Stomach (tissue), 9 donors: ENCODE results near the gene ARID1B. TPM values are rescaled to one million over a fixed set of nuclear protein-coding genes. Genes with fewer than 3 reads are reported as not detected.

Experiments used
- DNase-seq, 2 donors: peaks; one replicate each; pipeline versions ENCODE4 v3.0.0 to v3.0.0-alpha.2; 2013 to 2019
- H3K27ac ChIP-seq, 5 donors: fragments of 200-600 bp in 4 of 5; sonication (generic) in 4 of 5; one replicate each; pipeline ENCODE4 v1.5.1; 2013 to 2019; ENCODE audit warnings: mild to moderate bottlenecking in 1 of 5, moderate library complexity in 1 of 5
- H3K27me3 ChIP-seq, 3 donors: fragments of 200-600 bp; sonication (generic); one replicate each; pipeline ENCODE4 v1.5.1; 2017 to 2019; ENCODE audit warnings: mixed run types in 1 of 3
- H3K36me3 ChIP-seq, 4 donors: fragments of 200-600 bp; sonication (generic); 1 replicate in 3 of 4; 2 replicates in 1 of 4; pipeline ENCODE4 v1.5.1; 2016 to 2019
- H3K4me1 ChIP-seq, 4 donors: fragments of 200-600 bp; sonication (generic); one replicate each; pipeline ENCODE4 v1.5.1; 2016 to 2019
- H3K4me3 ChIP-seq, 4 donors: fragments of 200-600 bp; sonication (generic) in 3 of 4; one replicate each; pipeline ENCODE4 v1.5.1; 2016 to 2019; ENCODE audit warnings: mild to moderate bottlenecking in 1 of 4
- H3K9me3 ChIP-seq, 4 donors: fragments of 200-600 bp; sonication (generic); one replicate each; pipeline ENCODE4 v1.5.1; 2016 to 2019
- EP300 ChIP-seq: sonication (generic); formaldehyde crosslinking; IDR thresholded peaks from one replicate; pipeline ENCODE4 v1.6.1; 2017; ENCODE audit warnings: antibody characterized with exemption
- POLR2A ChIP-seq, 4 donors: fragments of 450-650 bp; IDR thresholded peaks; one replicate each; pipeline ENCODE4 v1.6.1; 2016; ENCODE audit warnings: antibody characterized with exemption in 4 of 4, control low read depth in 2 of 4, mild to moderate bottlenecking in 1 of 4, moderate library complexity in 1 of 4
- POLR2AphosphoS5 ChIP-seq, 3 donors: sonication (generic); formaldehyde crosslinking; IDR thresholded peaks; one replicate each; pipeline ENCODE4 v1.6.1; 2016; ENCODE audit warnings: antibody characterized with exemption in 3 of 3
- WGBS, 5 donors: extraction: QIAGEN DNeasy Blood & Tissue Kit in 3 of 5; methylation state at CpG; one replicate each; pipeline versions ENCODE4 v1.1.5 to v1.1.7; 2013 to 2018; 5-methylcytosine and 5-hydroxymethylcytosine counted together
- intact Hi-C: fragments of 100-400 bp; cut with DNase I; formaldehyde crosslinking; loops from one replicate; pipeline ENCODE4 v1.15.1; 2023; ENCODE audit warnings: low total_unique reads
- polyA plus RNA-seq, 3 donors: library from polyadenylated mRNA; stranded (reverse); fragments of 200-250 nt; gene quantifications; one replicate each; pipeline ENCODE4 v1.2.3, GENCODE V29; 2013
- total RNA-seq, 5 donors: library from RNA; depleted of rRNA; stranded (reverse); fragments of >200 nt; gene quantifications; one replicate each; pipeline versions ENCODE4 v1.1.0 to v1.2.3, GENCODE V29; 2014 to 2016
- TF ChIP-seq, protein P1 (sequence below), 7 experiments: fragments of 450-650 bp in 4 of 7; fragments of 200-600 bp in 3 of 7; sonication (generic) in 3 of 7; IDR thresholded peaks; one replicate each; pipeline ENCODE4 v1.5.1; 2016 to 2019; ENCODE audit warnings: antibody characterized with exemption in 7 of 7, control low read depth in 2 of 7, mild to moderate bottlenecking in 1 of 7
- donor health status: healthy with polysubstance abuse.
- donor health status: Bipolar disorder and iron deficiency.
- donor health status: healthy.

ARID1B gene
- total and polyA plus RNA-seq, 8 donors: 8.8 to 183 (median 48.3) TPM

DNA sequence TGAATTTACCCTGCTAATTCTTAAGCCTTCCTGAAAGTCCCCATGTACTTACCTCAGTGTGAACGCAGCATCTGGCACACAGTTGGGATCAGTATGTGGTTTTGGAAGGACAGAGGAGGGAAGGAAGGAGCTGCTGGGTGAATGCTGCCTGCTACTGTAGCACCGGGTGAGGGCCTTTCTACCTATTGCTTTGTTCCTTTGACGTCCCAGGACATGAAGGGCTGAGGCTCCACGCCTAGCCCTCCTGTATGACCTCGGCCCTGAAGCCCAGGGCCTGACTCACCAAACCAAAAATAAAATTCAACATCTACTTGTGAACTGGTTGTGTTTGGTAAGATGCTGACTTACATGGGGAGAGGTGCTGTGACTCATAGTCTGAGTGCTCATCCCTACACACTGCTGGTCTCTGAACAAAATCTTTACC lies 51.1 kb downstream of the ARID1B start:
- Histone ChIP-seq H3K27me3 (no peaks in the 10 kb centered on the region), H3K4me1 (peaks cover 33 to 77% (median 58%) of the 10 kb centered on the region in 4 donors), H3K9me3 (no peaks in the 10 kb centered on the region), H3K27ac (peak overlapping the region in 4 of 5 donors; percentile 8 to 74 (median 64)), H3K36me3 (peaks cover 0 to 18% (median 12%) of the 10 kb centered on the region in 4 donors), H3K4me3 (no peak overlapping the region)
- WGBS, 5 donors: 48 to 77% (median 68%) methylated on average over 5 of the region's 5 CpGs
- TF ChIP-seq POLR2AphosphoS5 (IDR thresholded peaks at IDR 0.05): peak in 1 of 3 donors; percentile 36
- no peak for TF ChIP-seq POLR2A (IDR thresholded peaks at IDR 0.05)
- TF ChIP-seq, protein P1, sequence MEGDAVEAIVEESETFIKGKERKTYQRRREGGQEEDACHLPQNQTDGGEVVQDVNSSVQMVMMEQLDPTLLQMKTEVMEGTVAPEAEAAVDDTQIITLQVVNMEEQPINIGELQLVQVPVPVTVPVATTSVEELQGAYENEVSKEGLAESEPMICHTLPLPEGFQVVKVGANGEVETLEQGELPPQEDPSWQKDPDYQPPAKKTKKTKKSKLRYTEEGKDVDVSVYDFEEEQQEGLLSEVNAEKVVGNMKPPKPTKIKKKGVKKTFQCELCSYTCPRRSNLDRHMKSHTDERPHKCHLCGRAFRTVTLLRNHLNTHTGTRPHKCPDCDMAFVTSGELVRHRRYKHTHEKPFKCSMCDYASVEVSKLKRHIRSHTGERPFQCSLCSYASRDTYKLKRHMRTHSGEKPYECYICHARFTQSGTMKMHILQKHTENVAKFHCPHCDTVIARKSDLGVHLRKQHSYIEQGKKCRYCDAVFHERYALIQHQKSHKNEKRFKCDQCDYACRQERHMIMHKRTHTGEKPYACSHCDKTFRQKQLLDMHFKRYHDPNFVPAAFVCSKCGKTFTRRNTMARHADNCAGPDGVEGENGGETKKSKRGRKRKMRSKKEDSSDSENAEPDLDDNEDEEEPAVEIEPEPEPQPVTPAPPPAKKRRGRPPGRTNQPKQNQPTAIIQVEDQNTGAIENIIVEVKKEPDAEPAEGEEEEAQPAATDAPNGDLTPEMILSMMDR (IDR thresholded peaks at IDR 0.05): no peak
- no peak for TF ChIP-seq EP300
- no peak for DNase-seq
- intact Hi-C loops: no loop called here

DNA sequence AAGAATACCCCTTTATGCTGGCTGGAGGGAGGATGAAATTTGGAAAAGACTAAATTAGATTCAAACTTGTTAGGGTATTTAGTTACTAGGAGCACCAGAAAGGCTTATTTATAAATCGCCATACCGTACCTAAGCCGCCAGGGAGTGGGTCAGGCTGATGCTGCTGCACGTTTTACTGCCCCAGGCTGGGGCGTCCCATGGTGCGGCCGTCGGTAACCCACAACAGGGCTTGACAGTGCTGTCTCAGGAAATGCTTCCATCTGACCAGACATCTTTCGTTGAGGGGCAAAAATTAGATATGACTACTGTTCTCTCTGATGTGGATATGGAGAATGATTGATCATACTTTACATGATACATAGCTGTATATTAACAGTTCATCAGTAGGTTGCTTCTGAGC lies 52.9 kb downstream of the ARID1B start:
- DNase-seq: no peak
- H3K27ac ChIP-seq: no peak overlapping the region
- peaks cover 0 to 18% (median 12%) of the 10 kb centered on the region in 4 donors for H3K36me3 ChIP-seq
- no peak overlapping the region for H3K4me3 ChIP-seq
- TF ChIP-seq POLR2A (IDR thresholded peaks at IDR 0.05) (no peak), EP300 (no peak), POLR2AphosphoS5 (IDR thresholded peaks at IDR 0.05) (no peak)
- TF ChIP-seq, protein P1 (IDR thresholded peaks at IDR 0.05): no peak
- no peaks in the 10 kb centered on the region for H3K9me3 ChIP-seq
- 94 to 97% (median 94%) methylated on average over 9 of the region's 9 CpGs for WGBS, 5 donors
- H3K27me3 ChIP-seq: no peaks in the 10 kb centered on the region
- intact Hi-C loops: no loop called here
- H3K4me1 ChIP-seq: peaks cover 24 to 77% (median 57%) of the 10 kb centered on the region in 4 donors

DNA sequence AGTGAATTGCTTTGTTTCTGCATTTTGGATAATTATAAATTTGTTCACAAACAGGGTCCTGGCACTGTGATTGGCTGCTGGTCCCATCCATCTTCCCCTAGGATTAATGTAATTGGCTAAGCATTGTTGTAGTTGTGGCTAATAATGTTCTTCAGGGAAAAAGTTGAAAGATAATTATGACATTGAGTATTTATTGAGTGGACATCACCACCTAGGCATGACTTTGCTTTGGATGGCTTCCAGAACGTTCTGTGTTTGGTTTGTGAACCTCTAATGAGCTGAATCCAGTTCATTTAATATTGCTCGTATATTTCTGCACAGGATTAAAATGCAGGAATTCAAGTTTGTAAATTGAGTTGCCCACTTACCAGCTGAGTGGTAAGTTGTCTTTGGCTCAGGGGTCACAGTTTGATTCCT lies 55.1 kb downstream of the ARID1B start:
- H3K9me3 ChIP-seq: no peaks in the 10 kb centered on the region
- H3K4me1 ChIP-seq: peaks cover 14 to 71% (median 41%) of the 10 kb centered on the region in 4 donors
- WGBS, 5 donors: 23 to 32% (median 24%) methylated on average over 2 of the region's 2 CpGs
- H3K36me3 ChIP-seq: peaks cover 0 to 25% (median 18%) of the 10 kb centered on the region in 4 donors
- TF ChIP-seq EP300: no peak
- no peak for TF ChIP-seq POLR2A (IDR thresholded peaks at IDR 0.05)
- TF ChIP-seq, protein P1 (IDR thresholded peaks at IDR 0.05): no peak
- no peak for TF ChIP-seq POLR2AphosphoS5 (IDR thresholded peaks at IDR 0.05)
- H3K4me3 ChIP-seq: no peak overlapping the region
- DNase-seq: peak in 1 of 2 donors; percentile 56
- H3K27ac ChIP-seq: peak overlapping the region in 2 of 5 donors; percentile 38 to 40
- no peaks in the 10 kb centered on the region for H3K27me3 ChIP-seq
- intact Hi-C loops: no loop called here

DNA sequence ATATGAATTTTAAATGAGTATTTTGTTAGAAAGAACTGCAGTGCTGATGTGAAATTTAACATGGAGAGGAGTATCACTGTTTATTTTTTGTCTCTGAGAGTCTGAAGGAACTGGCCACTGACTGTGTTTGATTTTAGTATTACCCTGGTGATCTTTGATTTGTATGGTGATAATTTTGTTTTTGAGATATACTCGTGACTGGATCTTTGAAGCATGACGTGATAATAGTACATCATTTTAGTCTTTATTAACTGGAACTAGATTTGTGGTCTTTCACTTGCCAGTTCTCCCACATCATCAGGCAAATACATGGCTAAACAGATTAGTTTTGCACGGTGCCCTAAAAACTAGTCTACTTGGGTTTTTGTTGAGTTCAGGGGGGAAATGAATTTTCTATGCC lies 55.5 kb downstream of the ARID1B start:
- Histone ChIP-seq H3K27ac (peak overlapping the region in 2 of 5 donors; percentile 38 to 40), H3K27me3 (no peaks in the 10 kb centered on the region), H3K9me3 (no peaks in the 10 kb centered on the region), H3K4me3 (no peak overlapping the region), H3K36me3 (peaks cover 0 to 25% (median 18%) of the 10 kb centered on the region in 4 donors), H3K4me1 (peaks cover 9 to 69% (median 40%) of the 10 kb centered on the region in 4 donors)
- 31 to 57% (median 41%) methylated on average over 3 of the region's 3 CpGs for WGBS, 5 donors
- no peak for DNase-seq
- intact Hi-C loops: no loop called here
- TF ChIP-seq, protein P1 (IDR thresholded peaks at IDR 0.05): no peak
- TF ChIP-seq POLR2AphosphoS5 (IDR thresholded peaks at IDR 0.05) (no peak), POLR2A (IDR thresholded peaks at IDR 0.05) (no peak), EP300 (no peak)
